ENCODE data around the gene MAPKAP1. TPM values are rescaled to one million over a fixed set of nuclear protein-coding genes. Genes with fewer than 3 reads are reported as not detected.

The MAPKAP1 gene
- polyA plus RNA-seq, 4 donors = 38.4 to 57.4 (median 43.6) TPM

DNA sequence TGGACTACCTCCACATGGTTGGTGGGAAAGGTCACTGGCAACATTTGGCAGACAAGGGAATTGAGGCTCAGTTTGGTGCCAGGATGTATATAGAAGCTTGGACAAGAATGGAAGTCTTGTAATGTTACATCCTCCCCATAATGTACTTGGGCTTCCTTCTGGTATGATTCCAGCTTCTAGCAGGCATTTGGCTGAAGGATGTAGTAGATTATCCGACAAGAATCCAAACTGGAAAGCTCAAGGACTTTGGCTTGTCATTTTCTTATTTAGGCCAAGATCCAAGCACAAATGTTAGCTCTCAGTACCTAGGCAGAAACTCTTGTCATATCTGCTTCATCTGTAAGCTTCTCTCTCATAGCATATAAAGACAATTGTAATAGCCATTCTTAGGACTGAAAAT, 209.1 kb downstream of the MAPKAP1 start:
- Histone ChIP-seq H3K36me3 (ENCODE audit: control insufficient read depth in 3 of 3, insufficient read depth in 2 of 3, low read depth in 1 of 3, low read length in 3 of 3) (peaks cover 0 to 2% (median 0%) of the 10 kb centered on the region in 3 donors), H3K4me3 (ENCODE audit: low read depth in 1 of 3, low read length in 3 of 3) (no peak overlapping the region), H3K4me1 (ENCODE audit: control insufficient read depth in 3 of 3, insufficient read depth in 2 of 3, low read depth in 1 of 3, low read length in 2 of 3) (peaks cover 0 to 2% (median 0%) of the 10 kb centered on the region in 3 donors), H3K27me3 (ENCODE audit: control insufficient read depth in 3 of 3, insufficient read depth in 3 of 3, low read length in 3 of 3) (no peaks in the 10 kb centered on the region), H3K27ac (ENCODE audit: low read depth in 1 of 3, low read length in 2 of 3) (no peak overlapping the region), H3K9me3 (ENCODE audit: control insufficient read depth in 2 of 2, insufficient read depth in 1 of 2, low read depth in 1 of 2, low read length in 1 of 2) (peaks cover 0 to 4% of the 10 kb centered on the region in 2 donors)
- FAIRE-seq (no peak), DNase-seq (no peak)
- 77 to 86% (median 80%) methylated on average over 1 of the region's 1 CpG for WGBS, 3 donors

DNA sequence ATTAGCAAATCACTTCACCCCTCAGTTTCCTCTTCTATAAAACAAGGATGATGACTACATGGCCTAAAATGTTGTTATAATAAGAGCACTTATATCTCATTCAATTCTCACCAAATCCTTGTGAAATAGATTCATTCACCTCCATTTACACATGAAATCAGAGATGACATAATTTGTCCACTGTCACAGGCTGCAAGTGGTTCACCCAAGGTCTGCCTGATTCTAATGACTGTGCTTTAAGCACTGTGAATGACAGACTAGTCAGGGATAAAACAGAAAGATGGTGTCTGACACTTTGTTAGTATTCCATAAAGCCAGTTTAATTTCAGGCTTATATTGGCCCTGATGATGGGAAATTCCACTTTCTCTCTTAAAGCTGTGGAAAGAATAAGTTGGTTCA, 209.5 kb downstream of the MAPKAP1 start:
- peaks cover 0 to 2% (median 0%) of the 10 kb centered on the region in 3 donors for H3K36me3 ChIP-seq (ENCODE audit: control insufficient read depth in 3 of 3, insufficient read depth in 2 of 3, low read depth in 1 of 3, low read length in 3 of 3)
- no peak for FAIRE-seq
- peaks cover 0 to 4% of the 10 kb centered on the region in 2 donors for H3K9me3 ChIP-seq (ENCODE audit: control insufficient read depth in 2 of 2, insufficient read depth in 1 of 2, low read depth in 1 of 2, low read length in 1 of 2)
- no peak overlapping the region for H3K4me3 ChIP-seq (ENCODE audit: low read depth in 1 of 3, low read length in 3 of 3)
- no peak overlapping the region for H3K27ac ChIP-seq (ENCODE audit: low read depth in 1 of 3, low read length in 2 of 3)
- no peaks in the 10 kb centered on the region for H3K27me3 ChIP-seq (ENCODE audit: control insufficient read depth in 3 of 3, insufficient read depth in 3 of 3, low read length in 3 of 3)
- no peak for DNase-seq
- H3K4me1 ChIP-seq (ENCODE audit: control insufficient read depth in 3 of 3, insufficient read depth in 2 of 3, low read depth in 1 of 3, low read length in 2 of 3) = peaks cover 0 to 2% (median 0%) of the 10 kb centered on the region in 3 donors

- Histone ChIP-seq H3K27ac (ENCODE audit: low read depth in 1 of 3, low read length in 2 of 3) (no peak overlapping the region), H3K4me3 (ENCODE audit: low read depth in 1 of 3, low read length in 3 of 3) (no peak overlapping the region), H3K36me3 (ENCODE audit: control insufficient read depth in 3 of 3, insufficient read depth in 2 of 3, low read depth in 1 of 3, low read length in 3 of 3) (peaks cover 0 to 1% (median 0%) of the 10 kb centered on the region in 3 donors), H3K4me1 (ENCODE audit: control insufficient read depth in 3 of 3, insufficient read depth in 2 of 3, low read depth in 1 of 3, low read length in 2 of 3) (peaks cover 0 to 2% (median 0%) of the 10 kb centered on the region in 3 donors), H3K9me3 (ENCODE audit: control insufficient read depth in 2 of 2, insufficient read depth in 1 of 2, low read depth in 1 of 2, low read length in 1 of 2) (no peaks in the 10 kb centered on the region), H3K27me3 (ENCODE audit: control insufficient read depth in 3 of 3, insufficient read depth in 3 of 3, low read length in 3 of 3) (no peaks in the 10 kb centered on the region)
- no peak for DNase-seq
- WGBS, 3 donors = 94 to 96% (median 95%) methylated on average over 7 of the region's 7 CpGs
- no peak for FAIRE-seq
These were observed 210.6 kb downstream of the MAPKAP1 start for GRCh38 chr9:125496313-125496834.

- Histone ChIP-seq H3K4me3 (ENCODE audit: low read depth in 1 of 3, low read length in 3 of 3) (no peak overlapping the region), H3K27ac (ENCODE audit: low read depth in 1 of 3, low read length in 2 of 3) (no peak overlapping the region), H3K27me3 (ENCODE audit: control insufficient read depth in 3 of 3, insufficient read depth in 3 of 3, low read length in 3 of 3) (no peaks in the 10 kb centered on the region), H3K36me3 (ENCODE audit: control insufficient read depth in 3 of 3, insufficient read depth in 2 of 3, low read depth in 1 of 3, low read length in 3 of 3) (peaks cover 0 to 4% (median 0%) of the 10 kb centered on the region in 3 donors), H3K9me3 (ENCODE audit: control insufficient read depth in 2 of 2, insufficient read depth in 1 of 2, low read depth in 1 of 2, low read length in 1 of 2) (no peaks in the 10 kb centered on the region), H3K4me1 (ENCODE audit: control insufficient read depth in 3 of 3, insufficient read depth in 2 of 3, low read depth in 1 of 3, low read length in 2 of 3) (peaks cover 0 to 2% (median 0%) of the 10 kb centered on the region in 3 donors)
- FAIRE-seq = no peak
- 85 to 88% (median 86%) methylated on average over 8 of the region's 8 CpGs for WGBS, 3 donors
- no peak for DNase-seq
These were observed 211.6 kb downstream of the MAPKAP1 start for GRCh38 chr9:125495172-125496119.

- Histone ChIP-seq H3K9me3 (ENCODE audit: control insufficient read depth in 2 of 2, insufficient read depth in 1 of 2, low read depth in 1 of 2, low read length in 1 of 2) (no peaks in the 10 kb centered on the region), H3K27me3 (ENCODE audit: control insufficient read depth in 3 of 3, insufficient read depth in 3 of 3, low read length in 3 of 3) (no peaks in the 10 kb centered on the region), H3K27ac (ENCODE audit: low read depth in 1 of 3, low read length in 2 of 3) (no peak overlapping the region), H3K4me3 (ENCODE audit: low read depth in 1 of 3, low read length in 3 of 3) (no peak overlapping the region), H3K4me1 (ENCODE audit: control insufficient read depth in 3 of 3, insufficient read depth in 2 of 3, low read depth in 1 of 3, low read length in 2 of 3) (peaks cover 0 to 2% (median 0%) of the 10 kb centered on the region in 3 donors), H3K36me3 (ENCODE audit: control insufficient read depth in 3 of 3, insufficient read depth in 2 of 3, low read depth in 1 of 3, low read length in 3 of 3) (peaks cover 0 to 4% (median 0%) of the 10 kb centered on the region in 3 donors)
- DNase-seq (no peak), FAIRE-seq (no peak)
- 97 to 100% (median 99%) methylated on average over 1 of the region's 1 CpG for WGBS, 3 donors
These were observed 212.4 kb downstream of the MAPKAP1 start for GRCh38 chr9:125494653-125494915.

GRCh38 chr9:125493881-125494652, 212.9 kb downstream of the MAPKAP1 start:
- Histone ChIP-seq H3K9me3 (ENCODE audit: control insufficient read depth in 2 of 2, insufficient read depth in 1 of 2, low read depth in 1 of 2, low read length in 1 of 2) (no peaks in the 10 kb centered on the region), H3K4me1 (ENCODE audit: control insufficient read depth in 3 of 3, insufficient read depth in 2 of 3, low read depth in 1 of 3, low read length in 2 of 3) (peaks cover 0 to 2% (median 0%) of the 10 kb centered on the region in 3 donors), H3K27me3 (ENCODE audit: control insufficient read depth in 3 of 3, insufficient read depth in 3 of 3, low read length in 3 of 3) (no peaks in the 10 kb centered on the region), H3K36me3 (ENCODE audit: control insufficient read depth in 3 of 3, insufficient read depth in 2 of 3, low read depth in 1 of 3, low read length in 3 of 3) (peaks cover 0 to 4% (median 0%) of the 10 kb centered on the region in 3 donors), H3K4me3 (ENCODE audit: low read depth in 1 of 3, low read length in 3 of 3) (no peak overlapping the region), H3K27ac (ENCODE audit: low read depth in 1 of 3, low read length in 2 of 3) (no peak overlapping the region)
- DNase-seq (no peak), FAIRE-seq (no peak)
- 92 to 96% (median 92%) methylated on average over 12 of the region's 12 CpGs for WGBS, 3 donors

DNA sequence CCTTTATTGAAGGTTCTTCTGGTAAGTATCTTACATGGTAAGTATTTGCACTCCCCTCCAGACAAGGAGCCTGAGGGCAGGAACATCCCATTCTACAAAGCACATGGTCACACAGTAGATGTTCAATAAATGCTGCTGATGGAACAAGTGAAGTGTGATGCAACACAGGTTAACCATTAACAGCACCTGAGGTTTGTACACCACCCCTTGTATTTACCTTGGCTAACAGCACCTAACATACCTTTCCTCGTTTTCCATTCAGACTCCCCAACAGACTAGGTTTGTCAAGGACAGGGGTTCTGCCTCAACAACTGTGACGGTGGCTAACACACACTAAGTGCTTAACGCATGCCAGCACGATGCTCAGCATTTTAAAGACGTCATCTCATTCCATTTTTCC, 213.6 kb downstream of the MAPKAP1 start:
- Histone ChIP-seq H3K36me3 (ENCODE audit: control insufficient read depth in 3 of 3, insufficient read depth in 2 of 3, low read depth in 1 of 3, low read length in 3 of 3) (peaks cover 0 to 4% (median 0%) of the 10 kb centered on the region in 3 donors), H3K27ac (ENCODE audit: low read depth in 1 of 3, low read length in 2 of 3) (no peak overlapping the region), H3K4me1 (ENCODE audit: control insufficient read depth in 3 of 3, insufficient read depth in 2 of 3, low read depth in 1 of 3, low read length in 2 of 3) (peaks cover 0 to 2% (median 0%) of the 10 kb centered on the region in 3 donors), H3K4me3 (ENCODE audit: low read depth in 1 of 3, low read length in 3 of 3) (no peak overlapping the region), H3K9me3 (ENCODE audit: control insufficient read depth in 2 of 2, insufficient read depth in 1 of 2, low read depth in 1 of 2, low read length in 1 of 2) (no peaks in the 10 kb centered on the region), H3K27me3 (ENCODE audit: control insufficient read depth in 3 of 3, insufficient read depth in 3 of 3, low read length in 3 of 3) (no peaks in the 10 kb centered on the region)
- WGBS, 3 donors = 40 to 75% (median 51%) methylated on average over 5 of the region's 5 CpGs
- FAIRE-seq (no peak), DNase-seq (peak; percentile 49 to 68)

DNA sequence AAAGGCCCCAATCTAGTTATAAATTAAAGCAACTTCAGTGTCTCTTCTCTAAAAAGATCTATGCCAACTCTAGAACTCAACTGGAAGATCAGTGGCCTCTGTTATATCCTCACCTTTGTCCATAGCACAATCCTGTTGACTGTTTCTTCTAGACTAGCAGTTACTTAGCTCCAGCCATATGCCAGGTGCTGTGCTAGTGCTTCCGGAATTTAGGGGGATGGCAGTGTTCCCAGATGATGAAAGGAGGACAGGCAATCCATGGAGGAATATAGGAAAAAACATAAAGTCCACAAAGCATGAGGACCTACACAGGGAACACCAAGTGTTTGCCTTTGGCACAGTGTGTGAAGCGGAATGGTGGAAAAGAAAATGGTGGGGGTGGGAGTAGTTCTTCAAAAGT, 214.3 kb downstream of the MAPKAP1 start:
- Histone ChIP-seq H3K27me3 (ENCODE audit: control insufficient read depth in 3 of 3, insufficient read depth in 3 of 3, low read length in 3 of 3) (no peaks in the 10 kb centered on the region), H3K9me3 (ENCODE audit: control insufficient read depth in 2 of 2, insufficient read depth in 1 of 2, low read depth in 1 of 2, low read length in 1 of 2) (no peaks in the 10 kb centered on the region), H3K27ac (ENCODE audit: low read depth in 1 of 3, low read length in 2 of 3) (no peak overlapping the region), H3K4me3 (ENCODE audit: low read depth in 1 of 3, low read length in 3 of 3) (no peak overlapping the region), H3K36me3 (ENCODE audit: control insufficient read depth in 3 of 3, insufficient read depth in 2 of 3, low read depth in 1 of 3, low read length in 3 of 3) (peaks cover 0 to 4% (median 0%) of the 10 kb centered on the region in 3 donors), H3K4me1 (ENCODE audit: control insufficient read depth in 3 of 3, insufficient read depth in 2 of 3, low read depth in 1 of 3, low read length in 2 of 3) (peaks cover 0 to 2% (median 0%) of the 10 kb centered on the region in 3 donors)
- no peak for FAIRE-seq
- 69 to 85% (median 77%) methylated on average over 2 of the region's 2 CpGs for WGBS, 3 donors
- no peak for DNase-seq

Data from small intestine (tissue), 7 donors.